Kidney tubule cell (primary cell): ENCODE results near the gene PBX3.
"Not testable (repeated sequence)": the region's sequence is repeated elsewhere in the genome, so short reads cannot be mapped to it uniquely, and the experiment has no call there.

Experiments
- DNase-seq: peaks from one replicate; pipeline ENCODE4 v3.0.0-alpha.2; 2018; ENCODE audit warnings: low spot score

The PBX3 gene

GRCh38 chr9:125778538-125779219 is 31.5 kb downstream of the PBX3 start:
- not testable (repeated sequence) for DNase-seq

- DNase-seq, result not testable (repeated sequence)
Observed at GRCh38 chr9:125779220-125779565, 32.0 kb downstream of the PBX3 start.

GRCh38 chr9:125782718-125783117 is 35.5 kb downstream of the PBX3 start:
- DNase-seq, result no peak

- no peak for DNase-seq
Observed at GRCh38 chr9:125784286-125785049, 37.3 kb downstream of the PBX3 start.

GRCh38 chr9:125785248-125785751 is 38.1 kb downstream of the PBX3 start:
- DNase-seq, result no peak

- DNase-seq, result no peak
Observed at GRCh38 chr9:125787715-125788114, 40.5 kb downstream of the PBX3 start.

- DNase-seq, result no peak
Observed at GRCh38 chr9:125789196-125789595, 42.0 kb downstream of the PBX3 start.

GRCh38 chr9:125794708-125795107 is 47.5 kb downstream of the PBX3 start:
- DNase-seq, result no peak

- DNase-seq, result no peak
Observed at GRCh38 chr9:125795970-125796596, 48.9 kb downstream of the PBX3 start.

GRCh38 chr9:125797930-125798329 is 50.8 kb downstream of the PBX3 start:
- no peak for DNase-seq

GRCh38 chr9:125803526-125803925 is 56.4 kb downstream of the PBX3 start:
- no peak for DNase-seq

- DNase-seq, result peak; percentile 45
Observed at GRCh38 chr9:125805057-125805456, 57.9 kb downstream of the PBX3 start.

- no peak for DNase-seq
Observed at GRCh38 chr9:125805586-125805985, 58.4 kb downstream of the PBX3 start.

- peak; percentile 26 for DNase-seq
Observed at GRCh38 chr9:125807079-125807478, 59.9 kb downstream of the PBX3 start.

GRCh38 chr9:125810161-125810560 is 63.0 kb downstream of the PBX3 start:
- DNase-seq, result no peak

- no peak for DNase-seq
Observed at GRCh38 chr9:125811002-125811401, 63.8 kb downstream of the PBX3 start.

GRCh38 chr9:125812403-125812802 is 65.2 kb downstream of the PBX3 start:
- DNase-seq, result no peak

GRCh38 chr9:125815568-125815967 is 68.4 kb downstream of the PBX3 start:
- DNase-seq, result peak; percentile 83

GRCh38 chr9:125816321-125816720 is 69.1 kb downstream of the PBX3 start:
- DNase-seq, result no peak

- no peak for DNase-seq
Observed at GRCh38 chr9:125820100-125820804, 73.1 kb downstream of the PBX3 start.

- DNase-seq, result no peak
Observed at GRCh38 chr9:125821078-125821477, 73.9 kb downstream of the PBX3 start.

- DNase-seq, result no peak
Observed at GRCh38 chr9:125822160-125822559, 75.0 kb downstream of the PBX3 start.
